Activated naive CD4-positive, alpha-beta T cell treated with Interleukin-2 at 50 U/mL for 16 hours (primary cell): ENCODE data around the gene MTF1.
"Not testable (repeated sequence)": the region's sequence is repeated elsewhere in the genome, so short reads cannot be mapped to it uniquely, and the experiment has no call there.

Experiments
- DNase-seq: peaks from one replicate; pipeline ENCODE4 v3.0.0-alpha.2; 2020

MTF1 gene

GRCh38 chr1:37782491-37782890, 76.9 kb downstream of the MTF1 start:
- no peak for DNase-seq

DNA sequence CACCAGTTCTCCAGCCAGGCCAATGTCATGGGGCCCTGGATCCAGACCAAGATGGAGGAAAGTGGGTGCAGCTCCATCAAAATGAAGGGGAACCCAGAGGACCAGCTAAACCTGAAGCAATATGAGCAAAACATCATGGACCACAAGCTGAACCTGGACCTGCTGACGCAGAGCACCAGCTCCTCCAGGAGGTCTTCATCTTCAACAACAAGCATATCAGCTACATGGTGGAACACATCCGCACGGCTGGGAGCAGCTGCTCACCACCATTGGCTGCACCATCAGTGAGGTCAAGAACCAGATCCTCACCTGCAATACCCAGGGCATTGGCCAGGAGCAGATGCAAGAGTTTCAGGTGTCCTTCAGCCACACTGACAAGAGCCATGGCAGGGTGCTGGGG, 80.7 kb downstream of the MTF1 start:
- DNase-seq = no peak

- DNase-seq = peak; percentile 30
Measured at GRCh38 chr1:37776946-37777516, 82.4 kb downstream of the MTF1 start.

DNA sequence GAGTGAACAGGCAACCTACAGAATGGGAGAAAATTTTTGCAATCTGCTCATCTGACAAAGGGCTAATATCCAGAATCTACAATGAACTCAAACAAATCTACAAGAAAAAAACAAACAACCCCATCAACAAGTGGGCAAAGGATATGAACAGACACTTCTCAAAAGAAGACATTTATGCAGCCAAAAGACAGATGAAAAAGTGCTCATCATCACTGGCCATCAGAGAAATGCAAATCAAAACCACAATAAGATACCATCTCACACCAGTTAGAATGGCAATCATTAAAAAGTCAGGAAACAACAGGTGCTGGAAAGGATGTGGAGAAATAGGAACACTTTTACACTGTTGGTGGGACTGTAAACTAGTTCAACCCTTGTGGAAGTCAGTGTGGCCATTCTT, 88.0 kb downstream of the MTF1 start:
- DNase-seq = not testable (repeated sequence)

- DNase-seq = no peak
Measured at GRCh38 chr1:37767488-37767887, 91.9 kb downstream of the MTF1 start.

DNA sequence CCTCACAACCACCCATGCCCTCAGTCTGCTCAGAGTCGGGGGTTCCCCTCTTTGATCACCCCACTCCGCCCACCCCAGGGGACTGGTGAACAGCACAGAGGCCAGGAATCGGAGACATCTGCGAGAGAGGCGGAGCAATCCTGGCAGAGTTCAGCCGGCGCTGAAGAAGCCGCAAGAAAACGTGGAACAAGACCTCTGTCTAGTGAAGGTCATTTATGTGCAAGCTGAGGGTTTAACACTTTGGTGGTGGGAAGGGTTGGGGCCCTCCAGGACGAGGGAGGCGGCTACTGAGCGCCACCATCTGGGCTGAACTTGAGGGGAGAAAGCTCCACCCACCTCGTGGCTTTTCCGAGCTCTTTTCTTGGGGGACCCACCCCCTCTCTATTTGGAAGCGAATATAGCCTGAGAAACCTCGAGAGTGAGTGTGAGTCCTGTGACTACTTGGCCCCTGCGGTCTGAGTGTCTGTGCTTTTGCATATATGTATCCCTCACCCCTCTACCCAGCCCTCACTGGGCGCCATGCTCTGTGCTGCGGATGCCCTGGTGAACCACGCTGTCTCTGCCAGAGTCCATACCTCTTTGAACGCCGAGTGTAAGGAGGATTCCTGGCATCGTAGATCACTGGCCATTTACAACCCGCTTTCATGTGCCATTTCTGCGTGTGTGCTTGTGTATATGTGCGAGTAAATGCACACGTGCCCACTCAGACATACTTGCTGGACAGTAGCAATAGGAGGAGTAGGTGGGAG, 93.3 kb downstream of the MTF1 start:
- DNase-seq = peak; percentile 19

DNA sequence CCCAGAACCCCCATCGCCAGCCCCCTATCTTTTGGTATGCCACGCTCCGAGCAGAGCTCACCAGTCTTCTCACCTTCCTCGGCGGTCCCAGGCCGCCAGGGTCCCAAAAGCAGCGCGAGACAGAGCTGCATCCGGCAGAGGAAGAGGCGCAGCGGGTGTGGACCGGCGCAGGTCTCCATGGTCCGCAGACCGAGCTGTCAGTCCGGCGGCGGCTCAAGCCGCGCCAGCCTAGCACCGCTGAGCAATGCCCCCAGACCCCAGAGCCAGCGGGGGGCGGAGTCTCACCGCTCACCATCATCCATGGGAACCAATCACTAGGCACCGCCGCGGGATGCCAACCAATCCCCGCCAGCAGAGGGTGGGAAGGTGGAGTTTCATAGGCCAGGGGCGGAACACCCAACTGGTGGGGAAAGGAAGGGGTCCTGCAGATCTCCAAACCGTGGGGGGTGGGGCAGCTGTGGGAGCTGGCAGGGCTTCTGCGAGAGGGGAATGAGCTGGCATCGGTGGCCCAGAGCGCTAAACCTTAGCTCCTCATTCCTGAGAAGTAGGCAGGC, 94.4 kb downstream of the MTF1 start, which contains the start of gene EPHA10:
TSS of gene EPHA10 (minus strand) at position 233 of the 554 bp plus-strand sequence. CDS start at position 179, 54 bp downstream.
- no peak for DNase-seq

GRCh38 chr1:37764414-37764825, 95.0 kb downstream of the MTF1 start:
- DNase-seq = peak; percentile 40

DNA sequence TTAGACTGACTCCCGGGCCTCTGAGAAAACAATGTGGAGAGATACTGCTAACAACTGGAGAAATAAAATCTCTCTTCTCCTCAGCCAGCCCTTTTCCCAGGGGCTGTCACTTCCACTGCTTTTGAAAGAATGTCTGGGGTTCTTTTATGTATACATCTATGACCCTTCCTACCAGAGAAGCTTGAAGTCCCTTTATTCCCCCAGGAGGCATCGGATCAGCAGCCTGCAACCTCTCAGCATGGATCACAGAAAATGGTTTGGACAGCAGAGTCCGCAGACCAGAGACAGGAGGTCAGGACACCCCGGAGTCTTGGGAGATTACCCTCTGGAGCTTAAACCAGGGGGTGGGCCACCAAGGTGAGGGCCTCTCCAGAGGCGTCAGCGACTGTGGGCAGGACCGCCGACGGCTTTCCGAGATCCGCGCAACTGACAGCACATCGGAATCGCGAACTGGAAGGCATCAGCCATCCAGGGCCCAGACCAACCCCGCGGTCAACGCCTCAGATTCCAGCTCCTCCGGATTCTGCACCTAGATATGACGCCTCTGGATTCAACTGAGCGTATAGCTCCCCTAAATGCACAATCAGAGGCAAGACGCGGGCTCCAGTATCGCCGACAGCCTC, 95.5 kb downstream of the MTF1 start:
- no peak for DNase-seq

DNA sequence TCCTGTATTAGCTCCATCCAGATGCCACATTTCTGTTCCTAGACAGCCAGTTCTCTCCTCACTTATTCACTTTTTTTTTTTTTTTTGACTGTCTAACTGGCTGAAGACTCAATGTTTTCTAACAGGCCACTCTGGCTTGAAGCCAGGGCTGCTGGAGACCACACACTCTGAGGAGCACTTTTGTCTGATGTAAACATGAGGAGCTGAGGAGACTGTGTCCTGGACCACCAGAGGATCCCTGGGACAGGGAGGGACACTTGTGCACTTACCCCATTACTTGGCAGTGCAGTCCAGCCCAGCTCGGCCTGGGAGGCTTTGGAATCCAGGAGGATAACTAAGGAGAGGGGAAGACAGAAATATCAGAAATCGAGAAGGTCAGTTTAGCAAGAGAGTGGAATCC, 96.9 kb downstream of the MTF1 start:
- DNase-seq = no peak

GRCh38 chr1:37761416-37762095, 97.8 kb downstream of the MTF1 start:
- DNase-seq = no peak
